ENCODE data around the gene PAFAH1B2. TPM values are rescaled to one million over a fixed set of nuclear protein-coding genes. Genes with fewer than 3 reads are reported as not detected.

Gene PAFAH1B2
- total RNA-seq, 1 donor from 2014 or later: 161 TPM

DNA sequence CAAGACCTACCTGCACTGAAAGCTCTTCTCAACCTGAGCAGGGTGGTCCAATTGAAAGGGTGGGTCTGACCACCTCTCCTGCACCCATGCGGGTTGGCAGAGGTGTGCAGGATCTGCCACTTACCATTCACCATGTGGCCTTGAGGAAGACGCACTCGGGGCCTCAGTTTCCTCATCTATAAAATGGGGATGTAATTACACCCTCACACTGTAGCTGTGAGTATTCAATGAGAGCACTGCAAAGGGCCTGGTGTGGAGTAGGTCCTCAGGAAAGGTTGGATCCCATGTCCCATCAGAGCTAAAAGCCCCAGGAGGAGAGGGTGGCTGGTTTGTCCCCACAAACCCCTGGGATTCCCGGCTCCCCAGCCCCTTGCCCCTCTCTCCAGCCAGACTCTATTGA is 54.5 kb downstream of the PAFAH1B2 start:
- H3K9me3 Mint-ChIP-seq (ENCODE audit: unreplicated experiment): no peaks in the 10 kb centered on the region
- H3K27me3 Mint-ChIP-seq (ENCODE audit: unreplicated experiment): peaks cover 6% of the 10 kb centered on the region
- peaks cover 4% of the 10 kb centered on the region for H3K4me1 Mint-ChIP-seq (ENCODE audit: low read depth, unreplicated experiment)
- H3K4me3 Mint-ChIP-seq (ENCODE audit: unreplicated experiment): no peak overlapping the region
- DNase-seq: no peak
- H3K36me3 Mint-ChIP-seq (ENCODE audit: unreplicated experiment): no peaks in the 10 kb centered on the region
- TF ChIP-seq, protein P1, sequence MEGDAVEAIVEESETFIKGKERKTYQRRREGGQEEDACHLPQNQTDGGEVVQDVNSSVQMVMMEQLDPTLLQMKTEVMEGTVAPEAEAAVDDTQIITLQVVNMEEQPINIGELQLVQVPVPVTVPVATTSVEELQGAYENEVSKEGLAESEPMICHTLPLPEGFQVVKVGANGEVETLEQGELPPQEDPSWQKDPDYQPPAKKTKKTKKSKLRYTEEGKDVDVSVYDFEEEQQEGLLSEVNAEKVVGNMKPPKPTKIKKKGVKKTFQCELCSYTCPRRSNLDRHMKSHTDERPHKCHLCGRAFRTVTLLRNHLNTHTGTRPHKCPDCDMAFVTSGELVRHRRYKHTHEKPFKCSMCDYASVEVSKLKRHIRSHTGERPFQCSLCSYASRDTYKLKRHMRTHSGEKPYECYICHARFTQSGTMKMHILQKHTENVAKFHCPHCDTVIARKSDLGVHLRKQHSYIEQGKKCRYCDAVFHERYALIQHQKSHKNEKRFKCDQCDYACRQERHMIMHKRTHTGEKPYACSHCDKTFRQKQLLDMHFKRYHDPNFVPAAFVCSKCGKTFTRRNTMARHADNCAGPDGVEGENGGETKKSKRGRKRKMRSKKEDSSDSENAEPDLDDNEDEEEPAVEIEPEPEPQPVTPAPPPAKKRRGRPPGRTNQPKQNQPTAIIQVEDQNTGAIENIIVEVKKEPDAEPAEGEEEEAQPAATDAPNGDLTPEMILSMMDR (IDR thresholded peaks at IDR 0.05; ENCODE audit: partially characterized antibody, unreplicated experiment): no peak
- no peak overlapping the region for H3K27ac Mint-ChIP-seq (ENCODE audit: unreplicated experiment)

DNA sequence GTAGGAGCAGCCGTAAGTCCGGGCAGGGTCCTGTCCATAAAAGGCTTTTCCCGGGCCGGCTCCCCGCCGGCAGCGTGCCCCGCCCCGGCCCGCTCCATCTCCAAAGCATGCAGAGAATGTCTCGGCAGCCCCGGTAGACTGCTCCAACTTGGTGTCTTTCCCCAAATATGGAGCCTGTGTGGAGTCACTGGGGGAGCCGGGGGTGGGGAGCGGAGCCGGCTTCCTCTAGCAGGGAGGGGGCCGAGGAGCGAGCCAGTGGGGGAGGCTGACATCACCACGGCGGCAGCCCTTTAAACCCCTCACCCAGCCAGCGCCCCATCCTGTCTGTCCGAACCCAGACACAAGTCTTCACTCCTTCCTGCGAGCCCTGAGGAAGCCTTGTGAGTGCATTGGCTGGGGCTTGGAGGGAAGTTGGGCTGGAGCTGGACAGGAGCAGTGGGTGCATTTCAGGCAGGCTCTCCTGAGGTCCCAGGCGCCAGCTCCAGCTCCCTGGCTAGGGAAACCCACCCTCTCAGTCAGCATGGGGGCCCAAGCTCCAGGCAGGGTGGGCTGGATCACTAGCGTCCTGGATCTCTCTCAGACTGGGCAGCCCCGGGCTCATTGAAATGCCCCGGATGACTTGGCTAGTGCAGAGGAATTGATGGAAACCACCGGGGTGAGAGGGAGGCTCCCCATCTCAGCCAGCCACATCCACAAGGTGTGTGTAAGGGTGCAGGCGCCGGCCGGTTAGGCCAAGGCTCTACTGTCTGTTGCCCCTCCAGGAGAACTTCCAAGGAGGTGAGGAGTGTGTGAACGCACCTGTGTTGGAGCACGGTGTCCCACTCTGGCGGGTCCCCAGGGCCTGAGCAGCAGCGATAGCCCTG is 55.2 kb downstream of the PAFAH1B2 start, which contains the start of gene TAGLN:
TAGLN (plus strand) TSS at position 318 of the 863 bp plus-strand sequence. CDS start 3,644 bp downstream, outside the sequence.
- H3K9me3 Mint-ChIP-seq (ENCODE audit: unreplicated experiment): peaks cover 1% of the 10 kb centered on the region
- peaks cover 6% of the 10 kb centered on the region for H3K27me3 Mint-ChIP-seq (ENCODE audit: unreplicated experiment)
- DNase-seq: no peak
- no peak within 1 kb of the TSS for H3K27ac Mint-ChIP-seq (ENCODE audit: unreplicated experiment)
- no peaks in the 10 kb centered on the region for H3K36me3 Mint-ChIP-seq (ENCODE audit: unreplicated experiment)
- TF ChIP-seq, protein P1 (IDR thresholded peaks at IDR 0.05; ENCODE audit: partially characterized antibody, unreplicated experiment): no peak
- H3K4me3 Mint-ChIP-seq (ENCODE audit: unreplicated experiment): no peak within 1 kb of the TSS
- peaks cover 6% of the 10 kb centered on the region for H3K4me1 Mint-ChIP-seq (ENCODE audit: low read depth, unreplicated experiment)

DNA sequence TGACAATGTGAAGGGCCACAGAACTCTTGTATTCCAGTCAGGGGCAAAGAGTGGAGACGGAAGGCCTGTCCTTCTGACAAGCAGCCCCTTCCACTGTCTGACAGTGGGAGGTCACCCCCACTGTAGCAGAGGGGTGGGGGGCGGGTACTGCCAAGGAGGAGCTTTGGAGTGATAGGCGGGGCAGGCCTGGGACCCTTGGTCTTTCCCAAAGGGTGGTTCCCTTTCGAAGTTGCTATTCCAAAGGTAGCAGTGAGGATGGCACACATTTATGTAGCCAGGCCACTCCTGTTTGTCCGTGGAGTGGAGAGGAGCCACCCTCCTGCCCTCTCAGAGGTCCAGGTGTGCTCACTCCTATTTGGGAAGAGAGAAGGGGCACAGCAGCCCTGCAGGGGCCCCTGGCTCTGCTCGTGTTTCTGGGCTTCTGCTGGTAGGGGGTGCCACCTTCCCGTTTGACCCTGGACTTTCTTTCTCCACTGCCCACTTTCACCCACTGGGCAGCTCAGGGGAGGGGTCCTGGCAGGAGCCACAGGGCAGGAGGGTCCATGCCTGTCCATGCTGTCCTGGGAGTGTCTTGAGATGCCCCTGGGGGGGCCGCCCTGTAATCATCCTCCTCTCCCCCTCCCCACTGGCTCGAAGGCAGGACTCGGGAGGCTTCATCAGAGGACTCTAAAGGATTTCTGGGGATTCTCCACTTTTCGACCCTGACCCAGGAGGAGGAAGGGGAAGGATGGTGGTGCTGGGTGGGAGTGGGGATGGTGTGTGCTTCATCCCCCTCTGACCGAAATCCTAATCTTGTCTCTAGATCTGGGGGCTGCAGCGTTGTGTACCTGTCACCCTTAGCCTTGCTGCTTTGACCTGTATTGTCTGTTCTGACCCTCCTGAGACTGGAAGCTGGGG is 56.1 kb downstream of the PAFAH1B2 start:
- TF ChIP-seq, protein P1 (IDR thresholded peaks at IDR 0.05; ENCODE audit: partially characterized antibody, unreplicated experiment): no peak
- H3K27me3 Mint-ChIP-seq (ENCODE audit: unreplicated experiment): peaks cover 6% of the 10 kb centered on the region
- H3K4me1 Mint-ChIP-seq (ENCODE audit: low read depth, unreplicated experiment): peaks cover 14% of the 10 kb centered on the region
- no peak for DNase-seq
- no peak overlapping the region for H3K27ac Mint-ChIP-seq (ENCODE audit: unreplicated experiment)
- no peaks in the 10 kb centered on the region for H3K36me3 Mint-ChIP-seq (ENCODE audit: unreplicated experiment)
- peaks cover 5% of the 10 kb centered on the region for H3K9me3 Mint-ChIP-seq (ENCODE audit: unreplicated experiment)
- no peak overlapping the region for H3K4me3 Mint-ChIP-seq (ENCODE audit: unreplicated experiment)

- peaks cover 6% of the 10 kb centered on the region for H3K27me3 Mint-ChIP-seq (ENCODE audit: unreplicated experiment)
- no peak overlapping the region for H3K4me3 Mint-ChIP-seq (ENCODE audit: unreplicated experiment)
- H3K9me3 Mint-ChIP-seq (ENCODE audit: unreplicated experiment): peaks cover 5% of the 10 kb centered on the region
- DNase-seq: no peak
- H3K27ac Mint-ChIP-seq (ENCODE audit: unreplicated experiment): no peak overlapping the region
- TF ChIP-seq, protein P1 (IDR thresholded peaks at IDR 0.05; ENCODE audit: partially characterized antibody, unreplicated experiment): no peak
- peaks cover 19% of the 10 kb centered on the region for H3K4me1 Mint-ChIP-seq (ENCODE audit: low read depth, unreplicated experiment)
- no peaks in the 10 kb centered on the region for H3K36me3 Mint-ChIP-seq (ENCODE audit: unreplicated experiment)
Observed at GRCh38 chr11:117200813-117201657, 56.9 kb downstream of the PAFAH1B2 start.

Data from glutamatergic neuron (in vitro differentiated cells).